Measurements from ENCODE around the gene ZKSCAN2. TPM values are rescaled to one million over a fixed set of nuclear protein-coding genes. Genes with fewer than 3 reads are reported as not detected.

ZKSCAN2 gene
- total RNA-seq, 2 experiments from 2014 or later = 9.5 to 10.2 TPM

DNA sequence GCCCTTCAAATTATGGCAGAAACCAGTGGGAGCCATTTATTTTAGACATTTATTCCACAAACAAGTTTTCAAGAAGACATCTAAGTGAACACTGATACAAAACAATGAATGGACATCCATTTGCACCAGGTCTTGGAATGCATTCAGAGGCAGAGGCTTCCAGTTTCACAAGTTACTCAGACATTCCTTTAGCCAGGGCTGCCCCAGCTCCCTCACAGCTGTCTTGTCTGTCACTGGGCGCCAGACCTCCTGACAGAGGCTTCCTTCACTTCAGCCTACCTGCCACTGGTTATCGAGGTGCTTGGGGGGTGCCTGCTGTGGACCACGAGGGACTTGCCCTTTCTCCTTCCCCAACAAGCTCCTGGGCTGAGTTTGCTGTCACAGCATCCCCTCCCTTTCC is 21.7 kb downstream of the ZKSCAN2 start:
- intact Hi-C loops (cut with DNase I, micrococcal nuclease) = loop anchor here in 1 of 2 experiments (10.0 kb wide), 1 partner anchor 599 kb away; no protein-coding TSS in a partner anchor
- Histone ChIP-seq H3K9me3 (ENCODE audit: control insufficient read depth in 1 of 2, insufficient read depth in 1 of 2, low read length in 2 of 2) (no peaks in the 10 kb centered on the region), H3K27me3 (ENCODE audit: control insufficient read depth in 1 of 2, insufficient read depth in 2 of 2, low read length in 2 of 2) (no peaks in the 10 kb centered on the region), H3K4me1 (ENCODE audit: insufficient read depth, low read length) (no peaks in the 10 kb centered on the region), H3K4me3 (ENCODE audit: low read length) (no peak overlapping the region), H3K36me3 (ENCODE audit: insufficient read depth, low read length) (peaks cover 7% of the 10 kb centered on the region), H3K27ac (ENCODE audit: low read depth in 1 of 2, low read length in 2 of 2) (no peak overlapping the region)
- H3K9me3 Mint-ChIP-seq = no peaks in the 10 kb centered on the region
- H3K27ac Mint-ChIP-seq = no peak overlapping the region
- CTCF ChIA-PET = no interaction called here
- H3K36me3 Mint-ChIP-seq (ENCODE audit: low read depth) = peaks cover 8% of the 10 kb centered on the region
- POLR2A ChIA-PET = no interaction called here
- DNase-seq (no peak), ATAC-seq (ENCODE audit: poor library complexity) (no peak)
- TF ChIP-seq, protein P1, sequence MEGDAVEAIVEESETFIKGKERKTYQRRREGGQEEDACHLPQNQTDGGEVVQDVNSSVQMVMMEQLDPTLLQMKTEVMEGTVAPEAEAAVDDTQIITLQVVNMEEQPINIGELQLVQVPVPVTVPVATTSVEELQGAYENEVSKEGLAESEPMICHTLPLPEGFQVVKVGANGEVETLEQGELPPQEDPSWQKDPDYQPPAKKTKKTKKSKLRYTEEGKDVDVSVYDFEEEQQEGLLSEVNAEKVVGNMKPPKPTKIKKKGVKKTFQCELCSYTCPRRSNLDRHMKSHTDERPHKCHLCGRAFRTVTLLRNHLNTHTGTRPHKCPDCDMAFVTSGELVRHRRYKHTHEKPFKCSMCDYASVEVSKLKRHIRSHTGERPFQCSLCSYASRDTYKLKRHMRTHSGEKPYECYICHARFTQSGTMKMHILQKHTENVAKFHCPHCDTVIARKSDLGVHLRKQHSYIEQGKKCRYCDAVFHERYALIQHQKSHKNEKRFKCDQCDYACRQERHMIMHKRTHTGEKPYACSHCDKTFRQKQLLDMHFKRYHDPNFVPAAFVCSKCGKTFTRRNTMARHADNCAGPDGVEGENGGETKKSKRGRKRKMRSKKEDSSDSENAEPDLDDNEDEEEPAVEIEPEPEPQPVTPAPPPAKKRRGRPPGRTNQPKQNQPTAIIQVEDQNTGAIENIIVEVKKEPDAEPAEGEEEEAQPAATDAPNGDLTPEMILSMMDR (IDR thresholded peaks at IDR 0.05) = no peak
- H3K4me3 Mint-ChIP-seq = no peak overlapping the region
- no peaks in the 10 kb centered on the region for H3K27me3 Mint-ChIP-seq
- H3K4me1 Mint-ChIP-seq (ENCODE audit: low read depth) = peaks cover 6% of the 10 kb centered on the region

- Histone ChIP-seq H3K27me3 (ENCODE audit: control insufficient read depth in 1 of 2, insufficient read depth in 2 of 2, low read length in 2 of 2) (no peaks in the 10 kb centered on the region), H3K9me3 (ENCODE audit: control insufficient read depth in 1 of 2, insufficient read depth in 1 of 2, low read length in 2 of 2) (no peaks in the 10 kb centered on the region), H3K4me1 (ENCODE audit: insufficient read depth, low read length) (peaks cover 2% of the 10 kb centered on the region), H3K36me3 (ENCODE audit: insufficient read depth, low read length) (no peaks in the 10 kb centered on the region), H3K27ac (ENCODE audit: low read depth in 1 of 2, low read length in 2 of 2) (no peak overlapping the region), H3K4me3 (ENCODE audit: low read length) (no peak overlapping the region)
- intact Hi-C loops (cut with DNase I, micrococcal nuclease) = loop anchor here in 1 of 2 experiments (10.0 kb wide), 1 partner anchor 284 kb away; no protein-coding TSS in a partner anchor
- no peak overlapping the region for H3K27ac Mint-ChIP-seq
- H3K4me1 Mint-ChIP-seq (ENCODE audit: low read depth) = no peaks in the 10 kb centered on the region
- H3K36me3 Mint-ChIP-seq (ENCODE audit: low read depth) = no peaks in the 10 kb centered on the region
- DNase-seq (no peak), ATAC-seq (ENCODE audit: poor library complexity) (no peak)
- no peak overlapping the region for H3K4me3 Mint-ChIP-seq
- TF ChIP-seq, protein P1 (IDR thresholded peaks at IDR 0.05) = no peak
- no peaks in the 10 kb centered on the region for H3K27me3 Mint-ChIP-seq
- H3K9me3 Mint-ChIP-seq = no peaks in the 10 kb centered on the region
- POLR2A ChIA-PET = no interaction called here
- CTCF ChIA-PET = interaction anchor here (0.6 kb wide), 1 partner anchor 398 kb away, joined by 6 read pairs; no protein-coding TSS in a partner anchor
Observed at GRCh38 chr16:25228372-25228771, 29.3 kb downstream of the ZKSCAN2 start.

DNA sequence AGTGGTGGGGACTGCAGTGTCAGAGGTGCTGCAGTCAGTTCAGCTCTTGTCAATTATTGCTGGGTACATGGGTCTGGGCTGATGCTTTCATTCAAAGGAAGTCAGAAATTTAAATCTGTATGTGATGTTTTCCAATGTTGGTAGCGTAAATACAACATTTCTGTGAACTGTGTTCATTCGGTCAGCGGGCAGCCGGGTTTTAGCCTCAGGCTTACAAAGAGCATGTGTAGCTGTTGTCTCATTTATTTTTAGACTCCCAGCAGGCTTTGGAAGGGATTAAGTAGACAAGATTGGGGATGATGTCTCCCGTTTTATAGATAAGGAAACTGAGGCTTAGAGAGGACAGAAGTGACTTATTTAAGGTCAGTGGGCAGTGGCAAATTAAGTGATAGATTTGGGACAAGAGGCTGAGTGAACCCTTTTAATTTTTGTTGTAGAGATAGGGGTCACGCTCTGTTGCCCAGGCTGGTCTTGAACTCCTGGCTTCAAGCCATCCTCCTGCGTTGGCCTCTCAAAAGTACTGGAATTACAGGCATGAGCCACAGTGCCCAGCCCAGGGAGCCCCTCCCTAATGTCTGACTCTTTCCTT is 32.8 kb downstream of the ZKSCAN2 start:
- H3K27me3 ChIP-seq (ENCODE audit: control insufficient read depth in 1 of 2, insufficient read depth in 2 of 2, low read length in 2 of 2) = no peaks in the 10 kb centered on the region
- Mint-ChIP-seq H3K36me3 (ENCODE audit: low read depth) (no peaks in the 10 kb centered on the region), H3K4me3 (no peak overlapping the region), H3K27ac (no peak overlapping the region), H3K27me3 (no peaks in the 10 kb centered on the region), H3K4me1 (ENCODE audit: low read depth) (no peaks in the 10 kb centered on the region), H3K9me3 (no peaks in the 10 kb centered on the region)
- no peak overlapping the region for H3K27ac ChIP-seq (ENCODE audit: low read depth in 1 of 2, low read length in 2 of 2)
- intact Hi-C loops (cut with DNase I, micrococcal nuclease) = loop anchor here (1.0 to 10.0 kb wide), 3 partner anchors 98 to 280 kb away; no protein-coding TSS in a partner anchor
- ChIA-PET POLR2A (no interaction called here), CTCF (interaction anchor here (1.0 to 2.9 kb wide), 10 partner anchors 9 to 709 kb away, joined by 3 to 19 read pairs (median 4); no protein-coding TSS in a partner anchor)
- no peaks in the 10 kb centered on the region for H3K9me3 ChIP-seq (ENCODE audit: control insufficient read depth in 1 of 2, insufficient read depth in 1 of 2, low read length in 2 of 2)
- H3K4me1 ChIP-seq (ENCODE audit: insufficient read depth, low read length) = peaks cover 2% of the 10 kb centered on the region
- TF ChIP-seq, protein P1 (IDR thresholded peaks at IDR 0.05) = no peak
- H3K36me3 ChIP-seq (ENCODE audit: insufficient read depth, low read length) = no peaks in the 10 kb centered on the region
- no peak overlapping the region for H3K4me3 ChIP-seq (ENCODE audit: low read length)
- DNase-seq = no peak
- no peak for ATAC-seq (ENCODE audit: poor library complexity)

All from CD4-positive, alpha-beta T cell (primary cell).